HepG2 (cell line): Measurements from ENCODE around the gene YIPF1.

ENCODE experiments used
- BCLAF1 ChIP-seq: fragments of 450-650 bp; IDR thresholded peaks from 2 replicates; pipeline ENCODE4 v1.6.1; 2017; ENCODE audit warnings: mild to moderate bottlenecking
- JUNB ChIP-seq: sonication (generic); formaldehyde crosslinking; IDR thresholded peaks from 2 replicates; pipeline ENCODE4 v1.8.0; 2022; ENCODE audit warnings: missing genetic modification reagents, mild to moderate bottlenecking, borderline replicate concordance
- NFRKB ChIP-seq: fragments of 450-650 bp; IDR thresholded peaks from 2 replicates; pipeline ENCODE4 v1.6.1; 2017
- PHF20 ChIP-seq: sonication (generic); formaldehyde crosslinking; IDR thresholded peaks from 2 replicates; pipeline ENCODE4 v1.5.0; 2020; ENCODE audit warnings: mild to moderate bottlenecking, missing genetic modification reagents
- SIN3A ChIP-seq: IDR thresholded peaks from 2 replicates; pipeline ENCODE4 v1.6.1; 2011; ENCODE audit warnings: low read depth, mild to moderate bottlenecking, control low read depth, low read length, borderline replicate concordance
- ZNF558 ChIP-seq: sonication (generic); formaldehyde crosslinking; IDR thresholded peaks from 2 replicates; pipeline ENCODE4 v1.9.0; 2022; ENCODE audit warnings: mild to moderate bottlenecking, missing genetic modification reagents, borderline replicate concordance
- ZNF704 ChIP-seq: sonication (generic); formaldehyde crosslinking; IDR thresholded peaks from 2 replicates; pipeline ENCODE4 v1.8.1; 2023; ENCODE audit warnings: mild to moderate bottlenecking, inconsistent platforms, moderate library complexity, missing genetic modification reagents, borderline replicate concordance

GRCh38 chr1:53834776-53835175 lies 54.8 kb downstream of the YIPF1 start:
- no peak for TF ChIP-seq NFRKB
- TF ChIP-seq ZNF704 (CRISPR knock-in tag): no peak
- TF ChIP-seq PHF20: no peak
- no peak for TF ChIP-seq ZNF558
- TF ChIP-seq BCLAF1: no peak
- TF ChIP-seq JUNB (CRISPR knock-in tag): no peak
- no peak for TF ChIP-seq SIN3A
